Measurements from ENCODE around the gene GEMIN7. TPM values are rescaled to one million over a fixed set of nuclear protein-coding genes. Genes with fewer than 3 reads are reported as not detected.
A peak's percentile ranks its signal among the peaks of the same experiment; 100 is the strongest.

GEMIN7 gene
- total and polyA plus RNA-seq, 2 of the 13 experiments (the other 11 are each of a cell fraction or from before 2014, with no cell fraction given) = 24.1 to 30.6 TPM

GRCh38 chr19:45045671-45046353 is 33.2 kb upstream of the GEMIN7 start (continued):
- TF ChIP-seq, protein P1, sequence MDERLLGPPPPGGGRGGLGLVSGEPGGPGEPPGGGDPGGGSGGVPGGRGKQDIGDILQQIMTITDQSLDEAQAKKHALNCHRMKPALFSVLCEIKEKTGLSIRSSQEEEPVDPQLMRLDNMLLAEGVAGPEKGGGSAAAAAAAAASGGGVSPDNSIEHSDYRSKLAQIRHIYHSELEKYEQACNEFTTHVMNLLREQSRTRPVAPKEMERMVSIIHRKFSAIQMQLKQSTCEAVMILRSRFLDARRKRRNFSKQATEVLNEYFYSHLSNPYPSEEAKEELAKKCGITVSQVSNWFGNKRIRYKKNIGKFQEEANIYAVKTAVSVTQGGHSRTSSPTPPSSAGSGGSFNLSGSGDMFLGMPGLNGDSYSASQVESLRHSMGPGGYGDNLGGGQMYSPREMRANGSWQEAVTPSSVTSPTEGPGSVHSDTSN (CRISPR knock-in tag; IDR thresholded peaks at IDR 0.05) = no peak
- 0 out of 2 replicates have a peak, but pooled peaks have one; percentile 23 for TF ChIP-seq ZNF777 (CRISPR knock-in tag; IDR thresholded peaks at IDR 0.05)
- no peak for TF ChIP-seq KDM5B (CRISPR knock-in tag; IDR thresholded peaks at IDR 0.05; ENCODE audit: borderline replicate concordance)
- TF ChIP-seq, protein P2, sequence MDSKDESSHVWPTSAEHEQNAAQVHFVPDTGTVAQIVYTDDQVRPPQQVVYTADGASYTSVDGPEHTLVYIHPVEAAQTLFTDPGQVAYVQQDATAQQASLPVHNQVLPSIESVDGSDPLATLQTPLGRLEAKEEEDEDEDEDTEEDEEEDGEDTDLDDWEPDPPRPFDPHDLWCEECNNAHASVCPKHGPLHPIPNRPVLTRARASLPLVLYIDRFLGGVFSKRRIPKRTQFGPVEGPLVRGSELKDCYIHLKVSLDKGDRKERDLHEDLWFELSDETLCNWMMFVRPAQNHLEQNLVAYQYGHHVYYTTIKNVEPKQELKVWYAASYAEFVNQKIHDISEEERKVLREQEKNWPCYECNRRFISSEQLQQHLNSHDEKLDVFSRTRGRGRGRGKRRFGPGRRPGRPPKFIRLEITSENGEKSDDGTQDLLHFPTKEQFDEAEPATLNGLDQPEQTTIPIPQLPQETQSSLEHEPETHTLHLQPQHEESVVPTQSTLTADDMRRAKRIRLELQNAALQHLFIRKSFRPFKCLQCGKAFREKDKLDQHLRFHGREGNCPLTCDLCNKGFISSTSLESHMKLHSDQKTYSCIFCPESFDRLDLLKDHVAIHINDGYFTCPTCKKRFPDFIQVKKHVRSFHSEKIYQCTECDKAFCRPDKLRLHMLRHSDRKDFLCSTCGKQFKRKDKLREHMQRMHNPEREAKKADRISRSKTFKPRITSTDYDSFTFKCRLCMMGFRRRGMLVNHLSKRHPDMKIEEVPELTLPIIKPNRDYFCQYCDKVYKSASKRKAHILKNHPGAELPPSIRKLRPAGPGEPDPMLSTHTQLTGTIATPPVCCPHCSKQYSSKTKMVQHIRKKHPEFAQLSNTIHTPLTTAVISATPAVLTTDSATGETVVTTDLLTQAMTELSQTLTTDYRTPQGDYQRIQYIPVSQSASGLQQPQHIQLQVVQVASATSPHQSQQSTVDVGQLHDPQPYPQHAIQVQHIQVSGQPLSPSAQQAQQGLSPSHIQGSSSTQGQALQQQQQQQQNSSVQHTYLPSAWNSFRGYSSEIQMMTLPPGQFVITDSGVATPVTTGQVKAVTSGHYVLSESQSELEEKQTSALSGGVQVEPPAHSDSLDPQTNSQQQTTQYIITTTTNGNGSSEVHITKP (CRISPR knock-in tag; IDR thresholded peaks at IDR 0.05; ENCODE audit: low read depth) = peak; percentile 98
- TF ChIP-seq CENPBD1 (CRISPR knock-in tag; IDR thresholded peaks at IDR 0.05; ENCODE audit: borderline replicate concordance, low read depth) = no peak
- TF ChIP-seq TBP (CRISPR knock-in tag; IDR thresholded peaks at IDR 0.05) = no peak
- no peak; the same call in 1 of the 2 replicates for TF ChIP-seq ZKSCAN8 (CRISPR knock-in tag; IDR thresholded peaks at IDR 0.05; ENCODE audit: borderline replicate concordance)
- TF ChIP-seq CBFB (CRISPR knock-in tag; IDR thresholded peaks at IDR 0.05) = peak; percentile 51; the same call in 1 of the 2 replicates
- no peak; the same call in 1 of the 2 replicates for TF ChIP-seq ZNF275 (CRISPR knock-in tag; IDR thresholded peaks at IDR 0.05; ENCODE audit: borderline replicate concordance)
- peak; percentile 65; the same call in 1 of the 2 replicates for TF ChIP-seq ZSCAN25 (CRISPR knock-in tag; IDR thresholded peaks at IDR 0.05)
- TF ChIP-seq STAT6 (CRISPR knock-in tag; IDR thresholded peaks at IDR 0.05; ENCODE audit: borderline replicate concordance) = 0 out of 2 replicates have a peak, but pooled peaks have one; percentile 27
- TF ChIP-seq AKAP8 (CRISPR knock-in tag; IDR thresholded peaks at IDR 0.05) = no peak
- TF ChIP-seq SCMH1 (CRISPR knock-in tag; IDR thresholded peaks at IDR 0.05; ENCODE audit: borderline replicate concordance) = no peak
- TF ChIP-seq TBL1XR1 (IDR thresholded peaks at IDR 0.05; ENCODE audit: borderline replicate concordance, low read length, partially characterized antibody) = peak; percentile 32
- TF ChIP-seq ZNF878 (CRISPR knock-in tag; IDR thresholded peaks at IDR 0.05) = peak; percentile 74; the same call in 1 of the 2 replicates
- no peak; the same call in 1 of the 2 replicates for TF ChIP-seq ZNF224 (CRISPR knock-in tag; IDR thresholded peaks at IDR 0.05)
- TF ChIP-seq ZNF569 (CRISPR knock-in tag; IDR thresholded peaks at IDR 0.05; ENCODE audit: borderline replicate concordance) = no peak
- TF ChIP-seq ZNF263 (CRISPR knock-in tag; IDR thresholded peaks at IDR 0.05) = peak; percentile 72; the same call in 1 of the 2 replicates
